CD4-positive, alpha-beta T cell treated with Interleukin-12 subunit alpha and Interleukin-12 subunit beta, for 1 hour (primary cell): ENCODE data around the gene RAB1A.

ENCODE experiments used
- DNase-seq: peaks from one replicate; pipeline ENCODE4 v3.0.0-alpha.2; 2020

RAB1A gene

DNA sequence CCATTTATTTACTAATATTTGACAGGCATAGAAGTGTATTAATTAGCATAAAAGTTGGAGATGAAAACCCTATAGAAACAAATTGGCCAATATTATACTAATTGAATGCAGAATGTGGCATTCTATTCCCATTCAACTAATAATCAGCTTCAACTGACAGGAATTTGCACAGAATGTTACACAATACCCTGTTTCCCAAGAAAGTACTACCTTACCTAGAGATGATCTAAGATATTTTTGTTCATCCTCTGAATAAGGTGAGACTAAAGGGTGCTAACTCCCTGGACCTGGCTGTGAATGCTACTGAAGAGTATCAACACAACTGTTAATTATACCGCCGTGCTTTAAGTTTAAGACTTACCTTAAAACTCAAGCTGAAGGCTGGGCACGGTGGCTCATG, 44.8 kb downstream of the RAB1A start:
- DNase-seq: no peak

DNA sequence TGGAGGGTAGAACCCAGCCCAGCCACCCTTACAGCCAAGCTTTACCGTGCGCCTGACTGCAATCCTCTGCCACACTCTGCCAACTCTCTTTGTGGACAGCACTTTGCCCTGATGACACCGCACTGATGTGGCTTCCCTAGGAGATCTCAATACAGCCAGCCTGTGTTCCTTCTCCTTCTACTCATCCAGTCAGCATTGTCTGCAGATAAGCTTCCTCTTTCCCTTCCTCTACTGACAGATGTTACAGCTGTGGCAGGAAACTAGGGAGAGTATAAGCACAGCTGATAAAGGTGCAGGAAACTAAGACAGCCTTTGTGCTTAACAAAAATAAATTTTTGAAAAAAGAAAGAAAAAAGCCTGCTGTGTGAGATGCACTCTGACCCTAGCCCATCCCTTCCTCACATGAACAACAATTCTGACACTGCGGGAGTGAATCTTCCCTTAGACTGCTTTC, 48.6 kb downstream of the RAB1A start:
- DNase-seq: no peak

DNA sequence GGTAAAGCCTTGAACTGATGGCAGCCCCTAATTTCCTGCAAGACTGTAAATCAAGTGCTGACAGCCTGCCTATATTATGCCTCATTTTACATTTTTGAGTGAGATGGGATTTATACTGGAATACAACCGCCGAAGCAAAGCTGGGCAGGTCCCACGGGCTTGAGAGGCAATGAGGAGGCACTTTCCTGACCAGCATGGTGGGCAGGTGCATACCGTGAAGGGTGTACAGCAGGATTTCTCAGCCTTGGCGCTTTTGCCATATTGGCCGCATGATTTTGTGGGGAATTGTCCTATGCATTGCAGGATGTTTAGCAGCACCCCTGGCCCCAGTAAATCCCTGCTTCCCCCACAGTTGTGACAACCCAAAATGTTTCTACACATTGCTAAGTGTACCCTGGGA, 50.9 kb downstream of the RAB1A start:
- DNase-seq: no peak

DNA sequence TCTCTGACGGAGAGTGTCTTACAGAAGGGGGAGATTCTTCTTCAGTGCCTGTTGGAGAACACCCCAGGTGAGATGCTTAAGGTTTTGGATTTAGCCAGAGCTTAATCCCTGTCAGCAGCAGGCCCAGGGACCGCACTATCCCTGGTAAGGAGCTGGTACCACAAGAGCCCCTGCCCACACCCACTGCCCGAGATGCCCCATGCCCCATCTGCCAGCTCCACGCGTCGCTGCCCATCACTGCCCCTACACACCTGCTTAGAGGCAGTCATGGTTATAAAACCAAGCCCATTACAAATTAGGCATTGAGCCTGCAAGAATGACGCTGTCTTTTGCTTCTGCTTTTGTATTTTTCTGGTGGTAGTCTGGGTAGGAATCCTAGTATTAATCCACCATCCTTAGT, 52.0 kb downstream of the RAB1A start:
- no peak for DNase-seq

DNA sequence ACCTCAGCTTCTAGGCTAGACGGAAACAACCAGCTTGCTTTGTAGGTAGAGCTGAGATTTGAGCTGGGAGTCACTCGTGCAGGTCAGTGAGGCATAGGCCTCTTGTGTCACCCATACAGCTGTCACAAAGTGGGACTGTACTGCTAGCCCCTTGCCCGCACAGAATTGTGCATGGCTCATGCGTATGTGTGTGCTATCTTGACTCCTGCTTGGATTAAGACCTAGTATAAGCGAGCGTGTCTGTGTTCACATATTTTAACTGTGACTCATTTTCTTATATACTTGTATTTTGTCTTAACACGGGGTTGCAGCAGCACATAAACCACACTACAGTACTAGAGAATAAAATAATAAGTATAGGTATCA, 53.6 kb downstream of the RAB1A start:
- no peak for DNase-seq

DNA sequence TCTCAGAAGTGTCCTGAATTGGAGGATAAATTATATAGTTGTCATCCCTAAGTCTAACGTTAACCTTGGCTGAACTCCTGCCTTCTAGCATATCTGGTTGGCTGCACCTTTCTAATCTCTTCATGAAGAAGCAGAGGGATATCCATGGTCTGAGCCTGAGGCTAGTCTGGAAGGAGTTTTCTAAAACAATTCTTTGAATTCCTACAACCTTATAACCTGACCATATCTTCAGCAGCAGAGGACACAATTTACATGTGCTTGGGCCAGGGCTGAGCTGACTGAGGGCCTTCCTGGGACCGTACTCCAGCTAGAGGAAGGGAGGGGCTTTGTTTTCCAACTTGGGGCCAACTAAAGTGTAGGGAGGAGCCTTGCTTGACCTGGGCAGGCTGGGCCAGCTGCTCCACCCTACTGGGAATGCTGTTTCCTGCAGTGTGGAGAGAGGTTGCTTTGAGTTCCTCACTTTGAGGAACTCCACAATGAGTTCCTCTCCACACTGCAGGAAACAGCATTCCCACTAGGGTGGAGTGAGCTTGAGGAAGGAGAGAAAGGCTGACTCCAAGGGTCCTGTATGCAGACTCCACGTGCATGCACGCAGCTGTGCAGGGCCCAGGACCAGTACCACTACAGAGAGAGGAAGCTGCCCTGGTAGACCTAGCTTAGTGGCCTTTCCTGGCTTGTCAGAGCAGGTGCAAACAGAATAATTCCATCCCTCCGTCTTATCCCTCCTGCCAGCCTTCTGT, 54.1 kb downstream of the RAB1A start:
- DNase-seq: no peak

DNA sequence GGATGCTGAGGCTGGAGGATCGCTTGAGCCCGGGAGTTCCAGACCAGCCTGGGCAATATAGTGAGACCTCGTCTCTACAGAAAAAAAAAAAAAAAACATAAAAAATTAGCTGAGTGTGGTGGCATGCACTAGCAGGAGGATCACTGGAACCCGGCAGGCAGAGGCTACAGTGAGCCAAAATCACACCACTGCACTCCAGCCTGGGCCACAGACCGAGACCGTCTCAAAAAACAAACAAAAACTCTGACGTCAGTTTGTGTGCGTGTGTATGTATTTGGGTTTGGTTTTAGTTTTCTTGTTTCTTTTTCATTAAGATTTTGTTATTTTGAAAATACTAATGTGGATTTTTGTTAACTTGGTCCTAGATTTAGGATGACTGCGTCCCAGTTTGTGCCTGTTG, 54.7 kb downstream of the RAB1A start:
- no peak for DNase-seq

DNA sequence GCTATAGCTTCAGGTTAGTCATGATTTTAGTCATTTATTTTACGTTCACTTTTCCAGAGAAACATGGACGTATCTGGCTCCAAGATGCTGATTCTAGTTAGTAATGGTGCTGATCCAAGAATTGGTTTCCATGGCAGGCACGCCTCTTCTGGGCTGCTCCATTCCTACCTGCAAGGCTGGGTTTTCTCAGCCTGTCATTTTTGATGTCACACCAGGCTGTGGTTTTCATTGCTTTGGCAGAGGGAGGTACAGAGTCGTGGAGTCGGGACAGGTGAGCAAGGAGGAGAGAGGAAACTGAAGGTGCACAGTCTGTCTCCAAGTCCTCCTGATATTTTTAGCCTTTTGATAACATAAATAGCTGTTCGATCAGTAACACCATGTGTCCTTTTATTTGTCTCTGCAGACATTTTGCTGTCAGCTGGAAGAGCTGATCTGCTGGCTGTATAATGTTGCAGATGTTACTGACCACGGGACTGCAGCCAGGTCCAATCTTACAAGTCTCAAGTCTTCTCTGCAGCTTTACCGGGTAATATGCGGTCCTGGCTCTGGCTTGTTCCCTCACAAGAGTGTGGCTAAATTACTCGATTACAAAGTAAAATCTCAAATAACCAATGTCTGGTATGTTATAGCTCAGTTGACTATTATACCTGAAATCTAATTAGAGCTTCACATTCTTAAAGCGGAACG, 55.9 kb downstream of the RAB1A start:
- DNase-seq: no peak

DNA sequence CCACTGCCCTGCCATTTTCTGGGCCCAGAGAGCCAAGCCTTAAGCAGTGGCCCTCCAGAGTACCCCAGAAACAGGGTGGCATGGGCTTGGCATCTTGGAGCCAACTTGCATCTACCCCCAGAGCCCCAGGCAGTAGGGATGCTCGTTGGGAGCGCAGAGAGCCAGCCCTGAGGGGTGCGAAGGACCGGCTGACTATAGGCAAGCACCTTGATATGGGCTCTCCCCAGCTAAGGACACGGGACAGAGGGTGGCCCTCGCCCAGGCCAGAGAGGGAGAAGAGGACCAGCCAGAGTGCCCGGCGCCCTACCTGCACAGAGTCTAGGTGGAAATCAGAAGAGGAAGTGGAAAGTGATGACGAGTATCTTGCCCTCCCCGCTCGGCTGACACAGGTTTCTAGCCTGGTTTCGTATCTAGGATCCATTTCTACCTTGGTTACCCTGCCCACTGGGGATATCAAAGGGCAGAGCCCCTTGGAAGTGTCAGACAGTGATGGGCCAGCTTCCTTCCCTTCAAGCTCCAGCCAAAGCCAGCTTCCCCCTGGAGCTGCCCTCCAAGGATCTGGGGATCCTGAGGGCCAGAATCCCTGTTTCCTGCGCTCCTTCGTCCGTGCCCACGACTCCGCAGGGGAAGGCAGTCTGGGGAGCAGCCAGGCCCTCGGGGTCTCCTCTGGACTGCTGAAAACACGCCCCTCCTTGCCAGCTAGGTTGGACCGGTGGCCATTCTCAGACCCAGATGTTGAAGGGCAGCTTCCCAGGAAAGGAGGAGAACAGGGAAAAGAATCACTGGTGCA, 57.5 kb downstream of the RAB1A start:
- no peak for DNase-seq

DNA sequence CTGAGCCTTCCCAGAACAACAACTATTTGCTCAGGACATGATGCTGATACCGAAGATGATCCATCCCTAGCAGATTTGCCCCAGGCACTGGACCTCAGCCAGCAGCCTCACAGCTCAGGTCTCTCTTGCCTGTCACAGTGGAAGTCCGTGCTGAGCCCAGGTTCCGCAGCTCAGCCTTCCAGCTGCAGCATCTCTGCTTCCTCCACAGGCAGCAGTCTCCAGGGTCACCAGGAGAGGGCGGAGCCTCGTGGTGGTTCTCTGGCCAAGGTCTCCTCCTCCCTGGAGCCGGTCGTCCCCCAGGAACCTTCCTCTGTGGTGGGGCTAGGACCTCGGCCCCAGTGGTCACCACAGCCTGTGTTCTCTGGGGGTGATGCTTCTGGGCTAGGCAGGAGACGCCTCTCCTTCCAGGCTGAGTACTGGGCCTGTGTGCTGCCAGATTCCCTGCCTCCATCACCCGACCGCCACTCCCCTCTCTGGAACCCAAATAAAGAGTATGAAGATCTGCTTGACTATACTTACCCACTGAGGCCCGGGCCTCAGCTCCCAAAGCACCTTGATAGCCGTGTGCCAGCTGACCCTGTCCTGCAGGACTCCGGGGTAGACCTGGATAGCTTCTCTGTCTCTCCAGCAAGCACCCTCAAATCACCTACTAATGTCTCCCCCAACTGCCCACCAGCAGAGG, 58.3 kb downstream of the RAB1A start:
- DNase-seq: no peak

DNA sequence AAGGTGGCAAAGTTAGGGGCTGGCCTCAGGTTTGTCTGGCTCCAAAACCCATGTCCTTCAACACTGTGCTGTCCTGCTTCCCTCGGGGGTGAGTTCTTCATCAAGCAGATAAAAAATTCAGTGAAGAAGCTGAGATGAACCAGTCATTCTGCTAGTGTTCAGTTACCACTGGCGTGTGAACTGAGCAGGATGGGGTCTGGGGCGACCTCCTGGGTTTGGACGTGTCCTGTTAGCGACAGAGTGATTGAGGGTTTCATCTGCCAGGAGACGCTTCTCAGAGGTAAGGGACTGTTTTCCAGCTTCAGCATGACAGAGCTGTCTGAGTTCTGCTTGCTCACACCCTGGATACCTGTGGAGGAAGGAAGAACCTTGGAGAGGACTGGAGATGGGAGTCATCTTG, 59.0 kb downstream of the RAB1A start:
- no peak for DNase-seq

DNA sequence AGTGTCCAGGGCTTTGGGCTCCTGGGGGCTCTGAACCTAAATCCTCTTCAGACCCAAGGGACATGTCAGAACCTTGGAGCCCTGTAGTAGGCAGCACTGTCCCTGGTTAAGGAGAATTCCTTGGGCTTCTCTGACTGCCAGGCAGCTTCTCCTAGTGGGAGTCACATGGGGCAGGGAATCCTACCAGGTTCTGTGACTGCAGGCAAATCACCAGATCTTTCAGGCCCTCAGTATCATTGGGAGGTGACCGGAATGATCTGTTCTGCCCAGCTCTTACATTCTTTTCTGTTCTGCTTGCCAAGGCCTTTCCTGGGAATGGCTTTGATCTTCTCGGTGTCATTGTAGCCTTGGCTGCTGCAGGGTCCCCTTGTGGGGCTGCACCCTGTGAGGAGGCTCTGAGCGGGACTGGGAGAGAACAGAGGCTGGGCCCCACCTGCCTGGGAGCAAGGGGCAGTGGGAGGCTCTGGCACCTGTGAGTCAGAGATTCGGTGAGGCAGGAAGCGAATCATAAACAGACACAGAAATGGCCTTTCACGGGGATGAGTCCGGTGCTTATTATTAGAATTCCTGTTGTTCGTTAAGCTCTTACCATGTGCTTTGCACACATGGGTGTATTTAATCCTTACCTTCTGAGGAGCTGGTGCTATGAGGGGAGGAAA, 59.6 kb downstream of the RAB1A start:
- DNase-seq: no peak

DNA sequence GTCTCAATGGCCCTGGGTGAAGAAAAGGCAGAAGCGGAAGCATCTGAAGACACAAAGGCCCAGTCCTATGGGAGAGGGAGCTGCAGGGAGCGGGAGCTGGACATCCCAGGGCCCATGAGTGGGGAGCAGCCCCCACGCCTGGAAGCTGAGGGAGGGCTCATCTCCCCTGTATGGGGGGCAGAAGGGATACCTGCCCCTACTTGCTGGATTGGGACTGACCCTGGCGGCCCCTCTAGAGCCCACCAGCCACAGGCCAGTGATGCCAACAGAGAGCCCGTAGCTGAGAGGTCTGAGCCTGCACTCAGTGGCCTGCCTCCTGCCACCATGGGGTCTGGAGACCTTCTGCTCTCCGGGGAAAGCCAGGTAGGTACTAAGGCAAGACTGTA, 60.5 kb downstream of the RAB1A start:
- no peak for DNase-seq

DNA sequence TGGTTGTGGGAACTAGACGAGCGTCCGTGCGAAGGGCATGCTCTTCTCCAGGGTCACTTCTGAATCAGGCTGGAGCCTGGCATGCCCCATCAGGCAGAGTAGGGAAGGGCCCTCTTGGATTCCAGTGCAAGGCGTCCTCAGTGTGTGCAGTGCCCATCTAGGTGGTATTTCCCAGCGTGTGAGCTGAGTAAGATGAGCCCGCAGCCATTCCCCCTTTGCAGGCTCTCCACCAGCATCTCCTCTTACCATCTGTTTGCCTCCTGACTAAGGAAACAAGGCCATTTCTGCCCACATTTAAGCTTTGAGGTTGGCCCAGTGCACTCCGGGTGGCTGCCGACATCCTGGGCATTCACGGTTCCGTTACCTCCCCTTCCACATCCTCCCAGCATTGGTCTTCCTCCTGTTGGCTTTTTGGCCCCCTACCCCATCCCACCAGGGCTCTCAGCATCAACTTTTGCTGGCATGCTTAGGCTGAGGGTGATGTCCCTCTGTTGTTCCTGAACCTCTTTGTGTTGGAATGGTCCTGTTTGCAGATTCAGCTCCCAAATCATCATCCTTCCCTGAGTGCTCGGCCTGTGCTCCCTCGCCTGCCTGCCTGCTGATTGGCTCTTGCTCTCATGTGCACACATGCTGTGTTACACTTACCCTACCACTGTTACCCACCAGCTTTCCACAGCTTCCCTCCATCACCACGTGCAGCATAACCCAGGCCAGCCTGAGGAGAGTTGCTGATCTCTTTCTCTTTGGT, 61.9 kb downstream of the RAB1A start:
- DNase-seq: no peak

DNA sequence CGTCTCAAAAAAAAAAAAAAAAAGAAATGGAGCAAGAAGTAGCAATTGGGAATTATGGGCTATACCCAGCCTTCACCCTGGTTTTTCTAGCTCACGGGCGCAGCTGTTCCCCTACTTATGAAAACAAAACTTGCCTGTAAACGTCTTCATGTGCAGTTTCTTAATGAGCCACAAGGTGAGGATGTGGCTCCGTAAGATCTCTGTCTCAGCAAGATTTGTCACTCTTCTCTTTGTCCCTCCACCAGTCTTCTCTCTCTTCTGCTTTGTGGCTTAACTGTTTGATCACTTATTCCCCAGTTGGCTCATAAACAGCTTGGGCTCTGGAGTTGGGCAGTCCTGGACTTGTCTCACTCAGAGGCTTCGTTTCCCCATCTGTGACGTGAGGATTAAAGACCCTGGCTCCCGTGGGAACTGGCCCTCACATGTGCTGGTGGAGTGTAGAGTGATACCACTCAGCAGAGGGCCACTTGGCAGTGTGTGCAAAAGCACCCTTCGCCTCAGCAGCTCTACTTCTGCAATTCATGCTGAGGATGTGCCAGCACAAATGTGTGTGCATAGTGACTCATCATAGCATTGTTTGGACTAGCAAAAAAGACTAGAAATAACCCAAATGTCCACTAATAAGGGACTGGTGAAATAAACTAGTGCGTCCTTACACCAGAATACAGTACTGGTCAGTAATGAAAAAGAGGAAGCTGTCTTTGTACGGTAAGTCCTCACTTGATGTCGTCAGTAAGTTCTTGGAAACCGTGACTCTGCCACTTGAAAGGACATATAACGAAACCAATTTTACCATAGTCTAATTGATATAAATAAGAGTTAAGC, 65.0 kb downstream of the RAB1A start:
- peak; percentile 67 for DNase-seq

DNA sequence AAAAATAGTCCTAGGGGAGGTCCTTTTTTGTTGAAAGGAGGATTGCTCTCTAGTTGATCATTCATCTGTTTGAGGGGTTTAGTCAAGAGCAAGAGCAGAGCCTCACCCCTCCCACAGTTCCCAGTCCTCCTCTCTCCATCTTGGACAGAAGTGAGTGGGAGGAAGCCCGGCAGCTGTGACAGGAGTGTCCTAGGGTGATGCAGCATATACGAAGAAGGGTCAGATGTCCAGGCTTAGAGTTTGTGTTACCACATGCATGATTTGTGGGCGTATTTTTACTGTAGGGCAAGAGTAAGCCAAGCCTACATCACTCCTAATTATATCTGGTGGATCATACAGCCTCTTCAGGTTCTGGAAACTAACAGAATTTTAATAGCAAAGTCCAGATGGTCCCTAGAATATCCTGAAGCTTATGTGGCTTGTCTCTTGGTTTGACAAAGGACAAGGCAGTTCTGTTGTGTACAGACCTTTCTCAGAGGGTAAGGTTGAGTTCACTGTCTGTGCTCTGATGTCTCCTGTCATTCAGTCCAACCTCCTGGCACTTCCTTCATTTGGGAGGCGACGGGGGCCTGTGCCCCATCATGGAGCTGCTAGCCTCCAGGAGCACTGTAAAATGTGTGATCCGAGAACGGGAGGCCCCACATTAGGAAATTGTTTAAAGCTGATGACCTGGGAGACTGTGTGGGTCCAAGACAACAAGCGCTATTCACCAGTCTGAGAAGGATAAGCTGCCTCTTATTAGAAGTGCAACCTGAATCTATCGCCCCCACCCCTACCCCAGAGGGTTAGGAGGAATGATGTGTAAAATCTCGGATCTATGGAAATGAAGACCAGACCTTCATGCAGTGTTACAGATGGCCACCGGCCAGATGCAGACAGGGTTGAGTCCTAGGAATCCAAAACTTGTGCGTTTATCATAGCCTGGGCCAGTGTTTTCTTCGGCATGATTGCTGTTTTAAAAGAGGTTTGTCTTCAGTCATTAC, 66.8 kb downstream of the RAB1A start:
- DNase-seq: no peak

DNA sequence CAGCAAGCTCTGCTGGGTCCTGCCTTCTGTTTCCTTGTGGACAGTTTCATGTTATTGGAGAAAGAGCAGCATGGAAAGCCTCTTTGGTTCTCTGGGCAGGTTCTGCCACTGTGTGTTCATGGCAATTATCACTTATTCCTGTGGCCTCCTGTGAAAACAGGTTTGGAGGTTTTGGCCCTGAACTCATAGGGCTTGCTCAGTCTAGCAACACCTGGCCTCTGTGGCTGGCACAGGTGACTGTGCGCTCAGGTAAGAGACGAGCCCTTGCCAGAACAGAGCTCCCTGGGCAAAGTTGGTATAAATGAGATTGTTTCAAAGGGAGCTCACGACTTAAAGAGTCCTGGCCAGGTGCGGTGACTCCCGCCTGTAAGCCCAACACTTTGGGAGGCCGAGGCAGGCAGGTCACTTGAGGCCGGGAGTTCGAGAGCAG, 68.0 kb downstream of the RAB1A start:
- DNase-seq: no peak

DNA sequence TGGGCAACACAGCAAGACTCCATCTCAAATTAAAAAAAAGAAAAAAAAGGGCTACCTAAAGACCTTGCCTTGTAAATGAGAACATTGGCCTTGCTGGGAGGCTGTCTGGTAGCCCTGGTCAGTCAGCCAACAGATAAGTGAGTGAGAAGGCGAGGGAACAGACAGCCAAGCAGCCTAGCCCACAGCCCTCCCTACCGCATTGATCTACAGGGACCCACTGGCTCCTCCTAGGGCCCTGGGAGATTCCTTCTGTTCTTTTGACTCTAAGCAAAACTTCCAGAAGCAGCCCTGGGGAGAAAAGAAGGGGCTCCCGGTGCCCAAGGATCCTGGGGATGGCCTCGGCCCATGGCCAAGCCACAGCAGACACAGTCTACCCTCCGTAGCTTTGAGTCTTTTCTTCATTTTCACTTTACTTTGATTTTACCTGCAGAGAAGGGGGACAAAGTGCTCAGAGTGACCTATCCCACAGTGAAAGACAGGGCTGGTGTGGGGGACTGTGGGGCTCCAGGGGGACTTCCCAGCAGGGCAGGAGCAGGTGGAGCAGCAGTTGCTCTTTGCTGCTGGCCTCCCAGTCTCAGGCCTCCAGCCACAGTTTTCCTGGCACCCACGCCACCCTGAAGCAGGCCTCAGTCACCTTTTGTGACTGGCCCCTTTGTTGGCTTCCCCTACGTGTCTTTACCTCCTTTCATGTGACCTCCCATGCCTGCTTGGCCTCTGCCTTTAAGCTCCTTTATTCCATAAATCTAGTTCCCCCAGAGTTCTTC, 68.6 kb downstream of the RAB1A start:
- no peak for DNase-seq

DNA sequence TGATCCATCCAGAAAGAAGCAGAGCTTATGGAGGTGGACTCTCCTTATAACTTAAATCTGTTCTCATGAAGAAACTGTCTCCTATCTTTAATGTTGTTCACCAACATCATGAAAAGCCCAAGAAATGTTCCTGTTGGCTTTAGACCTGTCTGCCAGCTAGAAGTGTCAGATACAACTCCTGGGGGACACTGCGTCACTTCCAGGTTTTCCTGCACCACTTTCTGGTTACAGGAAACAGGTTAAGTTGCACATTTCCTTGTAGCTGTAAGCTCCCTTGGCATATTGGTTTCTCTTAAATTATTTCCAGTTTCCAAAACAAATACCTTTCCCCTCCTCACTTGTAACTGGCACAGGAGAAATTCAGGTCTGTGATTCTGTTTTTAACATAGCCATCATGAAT, 70.8 kb downstream of the RAB1A start:
- no peak for DNase-seq
